GM21723 (cell line): Measurements from ENCODE around the gene SMOC2.
"Not testable (repeated sequence)": the region's sequence is repeated elsewhere in the genome, so short reads cannot be mapped to it uniquely, and the experiment has no call there.

Experiments
- ATAC-seq: cut with Tn5 transposase; IDR thresholded peaks from one replicate; pipeline ENCODE4 v1.9.1; 2021; ENCODE audit warnings: mild to moderate bottlenecking, moderate library complexity; ENCODE audit not compliant: unreplicated experiment

Gene SMOC2

DNA sequence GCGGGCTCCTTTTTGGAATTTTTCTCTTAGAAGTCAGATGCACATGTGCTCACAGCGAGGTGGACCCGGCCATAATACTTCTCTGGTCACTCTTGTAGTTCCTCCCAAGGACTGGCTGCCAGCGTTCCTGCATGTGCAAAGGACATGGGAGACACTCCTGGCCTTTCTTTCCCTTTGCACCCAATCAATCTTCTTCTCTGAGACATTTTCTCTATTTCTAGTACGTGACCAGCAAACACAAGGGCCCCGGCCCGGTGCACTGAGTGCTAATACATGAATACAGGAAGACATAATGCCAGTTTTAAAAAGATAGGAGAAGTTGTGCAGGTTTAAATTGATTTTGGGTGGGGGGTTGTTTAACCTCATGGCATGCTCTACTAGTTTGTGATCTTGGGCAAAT is 233.6 kb downstream of the SMOC2 start:
- ATAC-seq = no peak

DNA sequence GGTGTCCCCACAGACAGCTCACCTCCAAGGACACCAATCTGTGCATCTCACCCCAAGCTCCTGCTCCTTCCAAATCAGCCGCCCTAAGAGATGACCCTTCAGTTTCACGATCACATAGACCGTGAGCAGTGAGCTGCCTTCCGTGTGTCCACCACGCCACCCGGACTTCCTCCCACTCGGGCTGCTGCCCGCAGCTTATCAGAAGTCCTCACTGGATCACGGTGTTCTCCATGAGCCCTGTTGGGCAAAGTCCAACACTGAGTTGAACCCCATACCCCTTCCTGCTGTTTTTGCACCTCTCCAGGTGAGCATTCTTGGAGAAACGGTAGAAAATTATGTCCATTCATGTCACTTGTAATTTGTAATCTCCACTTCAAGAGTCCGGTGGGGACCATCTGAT is 234.4 kb downstream of the SMOC2 start:
- ATAC-seq = no peak

DNA sequence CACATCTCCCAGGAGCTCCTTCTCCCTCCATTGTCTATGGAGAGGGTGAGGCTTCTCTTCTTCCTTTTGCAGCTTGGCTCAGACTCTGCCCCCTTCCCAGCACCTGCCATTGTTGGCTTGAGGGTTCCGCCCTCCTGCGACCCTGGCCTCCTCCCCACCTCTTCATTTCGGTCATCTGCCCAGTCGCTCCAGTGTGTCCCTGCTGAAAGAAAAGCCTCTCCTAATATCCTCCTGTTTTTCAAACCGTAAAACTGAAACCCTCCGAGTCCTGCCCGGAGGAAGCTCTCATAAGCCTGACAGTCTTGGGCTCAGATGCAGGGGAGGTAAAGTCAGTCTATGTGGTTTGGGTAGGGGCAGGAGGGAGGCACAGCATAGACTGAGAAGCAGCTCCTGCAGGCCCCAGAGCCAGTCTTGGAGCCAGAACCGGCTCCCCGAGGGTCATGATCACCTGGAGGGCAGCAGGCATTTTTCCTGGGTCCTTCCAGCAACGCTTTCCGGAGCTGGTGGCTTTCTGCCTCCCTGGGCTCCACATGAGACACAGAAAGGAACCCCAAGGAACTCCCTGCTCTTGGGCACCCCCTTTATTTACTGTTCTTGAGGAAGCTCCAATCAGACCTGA is 235.1 kb downstream of the SMOC2 start:
- no peak for ATAC-seq

DNA sequence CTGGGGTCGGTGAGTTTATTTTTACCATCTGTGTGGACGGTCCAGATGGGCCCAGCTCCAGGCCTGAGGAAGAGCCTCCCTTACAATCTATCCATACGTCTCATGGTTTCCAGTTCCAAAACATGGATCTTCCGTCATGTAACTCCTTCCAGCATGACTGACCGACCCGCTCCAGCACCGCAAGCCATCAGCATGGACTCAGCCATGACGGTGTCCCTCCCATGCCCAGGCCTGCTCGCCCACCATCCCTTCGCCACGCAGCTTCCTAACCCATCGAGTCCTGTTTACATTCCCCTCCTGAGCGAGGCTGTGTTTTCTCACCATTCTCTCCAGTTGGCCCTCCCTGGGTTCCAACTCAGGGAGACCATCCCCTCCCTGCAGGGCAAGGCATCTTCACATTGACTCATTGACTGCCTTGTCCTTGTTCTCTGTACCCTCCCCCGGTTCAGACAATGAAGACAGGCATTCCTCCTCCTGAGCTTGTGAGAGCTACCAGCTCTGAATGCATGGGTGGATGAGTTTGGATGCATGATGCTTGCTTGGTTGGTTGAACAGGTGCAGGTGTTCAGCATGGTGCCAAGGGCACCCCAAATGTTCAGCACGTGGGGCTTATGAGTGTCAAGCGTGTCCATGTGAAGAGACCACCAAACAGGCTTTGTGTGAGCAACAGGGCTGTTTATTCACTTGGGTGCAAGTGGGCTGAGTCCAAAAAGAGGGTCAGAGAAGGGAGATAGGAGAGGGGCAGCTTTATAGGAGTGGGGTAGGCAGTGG is 235.8 kb downstream of the SMOC2 start:
- no peak for ATAC-seq

DNA sequence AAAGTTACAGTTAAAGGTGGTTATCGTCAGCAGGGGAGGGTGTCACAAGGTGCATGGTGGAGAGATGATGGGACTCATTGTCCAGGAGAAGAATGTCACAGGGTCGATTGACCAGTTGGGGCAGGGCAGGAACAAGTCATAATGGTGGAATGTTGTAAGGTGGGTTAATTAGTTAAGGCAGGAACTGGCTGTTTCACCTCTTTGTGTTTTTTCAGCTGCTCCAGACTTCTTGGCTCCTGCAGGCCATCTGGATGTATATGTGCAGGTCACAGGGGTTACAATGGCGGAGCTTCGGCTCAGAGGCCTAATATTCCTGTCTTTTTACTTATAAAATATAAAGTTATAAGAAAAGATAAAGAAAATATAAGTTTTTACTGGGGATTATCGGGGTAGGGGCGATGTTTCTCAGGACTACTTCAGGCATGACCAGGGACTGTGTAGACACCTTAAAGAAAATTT is 236.4 kb downstream of the SMOC2 start:
- ATAC-seq = not testable (repeated sequence)

DNA sequence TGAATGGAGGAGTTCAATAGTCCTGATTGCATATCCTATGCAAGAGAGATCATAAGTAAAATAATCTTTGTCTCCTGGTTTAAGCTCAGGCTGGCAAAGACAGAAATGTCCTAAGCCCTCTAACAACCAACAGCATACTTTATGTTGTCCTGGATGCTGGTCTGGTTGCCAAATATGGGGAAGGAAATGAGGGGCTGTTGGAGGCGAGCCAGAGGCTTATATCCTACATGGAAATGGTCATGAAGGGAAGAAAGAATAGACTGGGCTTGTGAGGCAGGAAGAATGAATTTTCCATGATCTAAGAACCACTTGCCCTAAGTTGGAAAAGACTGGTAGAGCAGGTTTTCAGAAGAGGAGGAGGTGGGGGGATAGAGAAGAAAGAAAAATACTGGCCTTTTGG is 237.1 kb downstream of the SMOC2 start:
- no peak for ATAC-seq

DNA sequence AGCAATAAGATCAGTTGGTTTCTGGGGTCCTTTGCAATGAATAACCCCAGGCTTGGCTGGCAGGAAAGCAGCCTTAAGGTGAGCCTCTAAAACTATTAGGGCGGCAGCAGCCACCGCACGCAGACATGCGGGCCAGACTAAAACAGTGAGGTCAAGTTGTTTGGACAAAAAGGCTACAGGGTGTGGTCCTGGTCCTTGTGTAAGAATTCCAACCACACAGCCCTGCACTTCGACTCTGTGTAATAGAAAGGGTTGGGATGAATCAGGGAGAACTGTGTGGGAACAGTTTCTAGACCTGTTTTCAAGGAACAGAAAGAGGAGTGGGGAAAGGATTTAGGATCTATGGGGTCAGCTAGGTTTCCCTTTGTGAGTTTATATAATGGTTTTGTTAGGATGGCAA is 237.6 kb downstream of the SMOC2 start:
- no peak for ATAC-seq

DNA sequence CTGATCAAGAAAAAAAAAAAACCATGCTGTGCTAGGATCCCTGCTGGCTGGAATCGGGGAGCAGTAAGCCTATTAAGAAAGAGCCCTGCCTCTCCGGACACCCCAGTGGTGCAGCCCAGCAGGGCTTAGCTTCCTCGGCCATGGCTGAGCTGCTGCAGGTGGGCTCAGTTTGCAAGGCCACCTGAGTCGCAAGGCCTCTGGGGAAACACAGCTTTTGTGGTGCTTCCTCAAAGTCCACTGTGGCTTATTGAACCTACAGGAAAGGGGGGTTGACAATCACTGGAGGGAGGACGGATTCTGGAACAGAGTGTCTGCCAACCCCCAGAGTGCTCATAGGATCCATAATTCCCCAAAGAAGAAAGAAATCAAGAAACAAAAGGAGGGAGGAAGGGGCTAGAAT is 240.8 kb downstream of the SMOC2 start:
- ATAC-seq = no peak

DNA sequence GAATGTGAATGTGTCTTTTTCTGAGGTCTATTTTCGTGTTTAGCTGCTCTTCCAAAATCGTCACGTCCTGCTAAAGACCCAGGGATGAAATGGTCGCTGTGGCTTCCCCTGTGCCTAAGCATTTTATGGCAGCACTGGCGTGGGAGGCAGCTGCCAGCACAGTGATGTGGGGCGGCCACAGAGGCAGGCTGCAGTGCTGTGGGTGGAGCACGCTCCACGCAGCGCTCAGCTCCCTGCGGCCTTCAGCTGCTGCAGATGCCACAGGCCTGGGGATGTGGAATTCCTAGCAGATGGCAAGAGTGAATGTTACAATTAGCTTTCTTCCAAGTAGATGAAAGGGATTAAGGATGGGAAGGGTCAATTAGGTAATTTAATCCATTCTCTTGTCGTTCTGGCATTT is 242.6 kb downstream of the SMOC2 start:
- ATAC-seq = no peak

DNA sequence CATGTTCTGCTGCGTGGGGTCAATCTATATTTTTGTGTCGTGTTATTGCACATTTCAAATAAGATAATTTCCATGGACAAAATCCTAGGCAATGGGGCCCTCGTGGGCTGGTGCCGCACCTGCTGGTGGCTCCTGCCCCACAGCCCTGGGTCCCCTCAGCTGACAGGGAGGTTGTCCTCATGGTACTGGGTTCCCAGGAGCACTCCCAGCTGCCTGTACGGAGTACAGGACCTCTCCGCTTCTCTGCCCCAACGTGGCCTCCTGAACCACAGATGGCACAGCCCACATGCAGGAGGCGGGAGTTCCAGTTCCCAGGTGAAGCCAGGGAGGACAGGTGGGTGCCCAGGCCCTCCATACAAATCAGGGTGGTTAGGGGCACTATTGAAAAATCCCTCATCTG is 243.5 kb downstream of the SMOC2 start:
- no peak for ATAC-seq

DNA sequence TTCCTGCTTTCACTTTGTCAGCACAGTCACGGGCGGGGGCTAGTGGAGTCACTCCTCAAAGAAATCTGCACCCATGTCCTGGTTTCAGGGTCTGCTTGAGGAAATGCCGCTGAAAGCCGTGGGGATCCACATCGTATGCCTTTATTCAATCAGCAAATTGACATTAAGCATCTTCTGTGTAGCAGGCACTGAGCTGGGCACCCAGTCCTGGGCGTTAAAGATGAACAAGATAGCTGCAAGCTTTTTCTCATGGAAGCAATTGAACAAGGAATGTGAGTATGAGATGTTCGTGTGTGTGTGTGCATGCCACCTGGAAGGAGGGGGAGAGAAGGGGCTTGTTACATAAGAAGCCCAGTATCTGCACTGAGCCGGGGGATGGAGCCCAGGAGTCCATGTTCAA is 243.9 kb downstream of the SMOC2 start:
- no peak for ATAC-seq

DNA sequence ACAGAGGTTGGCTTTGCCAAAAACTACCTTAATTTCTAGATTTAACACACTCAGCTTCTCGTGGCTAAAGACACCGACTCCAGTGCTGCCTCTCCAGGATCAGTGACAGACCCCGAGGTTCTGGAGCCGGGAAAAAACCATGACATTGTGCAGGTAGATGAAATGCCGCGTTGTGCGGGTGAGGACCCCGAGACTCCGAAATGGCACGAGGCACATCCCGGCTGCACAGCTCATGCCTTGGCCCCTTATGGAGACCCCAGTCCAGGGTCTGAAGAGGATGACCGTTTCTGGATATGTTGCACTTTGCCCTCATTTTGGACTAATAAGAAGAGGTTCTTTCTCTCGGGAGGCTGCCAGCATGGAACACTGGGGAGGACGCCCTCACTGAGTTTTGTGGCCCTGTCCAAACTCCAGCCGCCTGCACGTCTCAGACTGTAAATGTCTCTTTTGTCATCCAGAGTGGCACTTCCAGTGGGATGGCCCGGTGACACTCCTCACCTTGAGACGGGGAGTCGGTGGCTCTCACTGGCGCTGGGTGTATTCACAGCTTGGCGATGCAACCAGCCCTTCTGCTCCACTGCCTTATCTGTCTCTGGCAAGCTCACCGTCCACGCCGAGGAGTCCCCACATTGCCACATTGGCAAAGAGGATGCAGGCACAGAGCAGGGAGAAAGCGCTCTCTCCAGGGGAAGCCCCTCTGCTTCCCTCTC is 245.2 kb downstream of the SMOC2 start:
- no peak for ATAC-seq

DNA sequence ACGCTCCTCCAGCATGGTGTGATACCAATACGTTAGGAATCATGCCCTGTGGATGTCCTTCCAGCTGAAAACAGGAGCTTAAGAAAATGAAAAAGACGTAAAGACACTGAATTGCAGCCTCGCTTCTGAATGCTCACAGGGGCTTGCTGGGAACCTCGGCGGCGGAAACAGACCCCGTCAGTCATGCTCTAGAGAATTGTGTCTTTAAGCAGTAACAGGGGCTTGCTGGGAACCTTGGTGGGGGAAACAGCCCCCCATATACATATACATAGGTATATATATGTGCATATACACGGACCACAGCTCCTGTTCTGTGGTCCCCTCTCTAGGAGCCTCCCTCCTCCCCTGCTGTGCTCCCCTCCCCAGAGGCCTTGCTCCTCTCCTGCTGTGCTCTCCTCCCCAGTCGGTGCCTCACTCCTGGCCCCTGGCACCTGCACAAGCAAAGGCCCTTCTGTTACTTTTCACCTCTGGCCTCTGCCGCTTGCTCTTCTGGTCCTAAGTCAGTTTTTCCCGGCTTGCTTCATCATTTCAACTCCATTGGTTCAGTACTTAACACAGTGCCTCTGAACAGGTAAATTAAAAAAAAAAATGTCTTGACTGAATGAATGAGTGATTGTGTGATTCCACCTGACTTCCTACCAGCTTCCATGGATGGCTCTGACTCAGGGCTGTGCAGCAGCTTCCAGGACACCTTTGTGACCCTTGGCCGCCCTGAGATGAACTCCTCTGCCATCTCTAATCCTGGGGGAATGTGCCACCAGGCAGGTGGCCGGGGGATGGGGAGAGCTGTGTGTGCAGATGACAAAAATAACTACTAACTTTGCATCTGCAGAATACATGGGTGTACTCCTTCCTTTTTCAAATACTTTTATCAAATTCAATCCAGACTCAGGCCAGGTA is 246.1 kb downstream of the SMOC2 start:
- ATAC-seq = no peak

DNA sequence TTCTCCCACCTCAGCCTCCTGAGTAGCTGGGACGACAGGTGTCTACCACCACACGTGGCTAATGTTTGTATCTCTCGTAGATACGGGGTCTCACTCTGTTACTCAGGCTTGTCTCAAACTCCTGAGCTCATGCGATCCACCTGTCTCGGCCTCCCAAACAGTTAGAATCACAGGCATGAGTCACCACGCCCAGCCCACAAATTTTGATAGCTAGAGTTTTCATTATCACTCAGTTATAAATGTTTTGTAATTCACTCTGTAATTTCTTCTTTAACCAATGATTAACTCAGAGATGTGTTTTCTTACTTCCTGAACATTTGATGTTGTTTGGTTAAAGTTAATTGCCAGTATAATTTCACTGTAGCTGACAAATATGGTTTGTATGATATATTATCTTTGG is 249.3 kb downstream of the SMOC2 start:
- ATAC-seq = no peak

DNA sequence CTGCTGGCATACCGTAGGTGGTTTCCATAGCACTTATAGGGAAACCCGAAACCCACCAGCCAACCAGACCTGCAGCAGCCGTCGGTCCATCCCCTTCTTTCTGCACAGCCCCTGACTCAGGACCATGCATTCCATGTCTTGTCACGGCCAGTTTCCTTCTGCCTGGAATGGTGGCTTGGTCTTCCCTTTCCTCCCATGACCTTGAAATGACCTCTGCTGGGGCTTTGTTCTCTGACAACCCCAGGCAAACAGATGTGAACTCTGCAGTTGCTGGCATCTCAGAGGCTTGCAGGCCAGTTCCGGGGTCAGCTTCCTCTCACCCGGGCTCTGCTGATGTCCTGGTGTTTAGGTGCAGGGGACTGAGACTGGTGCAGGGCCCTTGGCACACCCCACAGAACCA is 250.8 kb downstream of the SMOC2 start:
- no peak for ATAC-seq

DNA sequence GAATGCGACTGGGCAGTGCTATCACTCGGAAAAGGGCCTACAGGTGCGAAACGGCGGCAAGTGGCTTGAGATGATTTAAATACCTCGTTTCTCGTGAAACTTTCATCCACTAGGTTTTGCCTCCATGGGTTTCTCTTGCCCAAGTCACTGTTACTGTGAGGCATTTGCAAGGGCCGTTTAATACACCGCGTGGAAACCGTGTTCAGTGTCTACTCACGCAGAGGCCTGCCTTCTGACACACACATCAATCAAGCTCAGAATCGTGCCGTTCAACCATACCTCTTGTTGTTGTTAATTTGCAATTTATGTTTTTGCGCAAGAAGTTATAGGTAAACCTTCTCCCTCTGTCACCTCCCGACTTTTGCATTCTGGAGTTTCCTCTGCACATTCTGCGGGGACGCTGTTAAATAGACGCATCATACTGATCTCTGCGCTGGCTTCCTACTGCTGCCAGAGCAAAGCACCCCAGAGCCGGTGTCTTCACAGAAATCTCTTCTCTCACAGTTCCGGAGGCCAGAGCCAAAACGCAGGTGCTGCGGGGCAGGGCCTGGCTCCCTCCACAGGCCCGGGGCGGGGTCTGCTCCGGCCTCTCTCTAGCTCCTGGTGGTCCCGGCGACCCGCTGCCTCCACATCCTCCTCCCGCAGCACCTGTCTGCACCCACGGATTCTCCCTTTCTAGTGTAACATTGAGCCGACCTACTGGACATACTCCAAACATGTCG is 251.4 kb downstream of the SMOC2 start:
- no peak for ATAC-seq

DNA sequence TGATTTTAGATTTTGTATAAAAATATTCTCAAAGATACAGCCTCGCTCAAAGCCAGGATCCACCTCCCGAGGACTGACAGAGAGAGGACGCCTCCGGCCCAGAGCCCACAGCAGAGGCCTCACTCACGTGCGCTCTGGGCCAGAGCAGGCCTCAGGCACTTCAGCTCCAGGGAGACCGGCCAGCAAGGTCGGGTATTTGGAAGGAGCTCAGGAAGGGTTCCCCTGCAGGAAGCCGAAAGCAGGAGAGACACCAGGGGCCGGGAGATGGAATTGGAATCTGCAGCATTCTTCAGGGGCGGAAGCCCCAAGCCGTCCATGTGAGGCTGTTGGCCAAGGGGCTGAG is 251.9 kb downstream of the SMOC2 start:
- ATAC-seq = not testable (repeated sequence)

DNA sequence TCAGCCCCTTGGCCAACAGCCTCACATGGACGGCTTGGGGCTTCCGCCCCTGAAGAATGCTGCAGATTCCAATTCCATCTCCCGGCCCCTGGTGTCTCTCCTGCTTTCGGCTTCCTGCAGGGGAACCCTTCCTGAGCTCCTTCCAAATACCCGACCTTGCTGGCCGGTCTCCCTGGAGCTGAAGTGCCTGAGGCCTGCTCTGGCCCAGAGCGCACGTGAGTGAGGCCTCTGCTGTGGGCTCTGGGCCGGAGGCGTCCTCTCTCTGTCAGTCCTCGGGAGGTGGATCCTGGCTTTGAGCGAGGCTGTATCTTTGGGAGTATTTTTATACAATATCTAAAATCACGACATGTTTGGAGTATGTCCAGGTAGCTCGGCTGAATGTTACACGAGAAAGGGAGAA is 253.8 kb downstream of the SMOC2 start:
- not testable (repeated sequence) for ATAC-seq

DNA sequence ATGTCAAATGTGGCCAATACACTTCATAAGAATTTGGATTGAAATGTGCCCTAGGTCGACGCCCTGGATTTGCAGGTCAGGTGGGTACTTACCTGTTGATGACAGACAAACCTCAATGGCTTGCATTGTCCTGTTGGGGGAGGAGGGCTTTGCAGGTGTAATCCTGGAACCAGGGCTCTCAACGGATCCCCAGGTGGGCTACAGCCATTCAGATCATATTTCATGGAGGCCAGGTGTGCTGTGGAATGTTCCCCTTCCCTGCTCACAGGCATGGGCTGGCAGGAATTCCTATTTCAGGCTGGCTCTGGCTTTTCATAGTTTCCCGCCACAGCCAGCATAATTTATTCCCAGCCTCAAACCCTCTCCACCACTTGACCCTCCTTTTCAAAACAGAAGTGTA is 254.7 kb downstream of the SMOC2 start:
- no peak for ATAC-seq

DNA sequence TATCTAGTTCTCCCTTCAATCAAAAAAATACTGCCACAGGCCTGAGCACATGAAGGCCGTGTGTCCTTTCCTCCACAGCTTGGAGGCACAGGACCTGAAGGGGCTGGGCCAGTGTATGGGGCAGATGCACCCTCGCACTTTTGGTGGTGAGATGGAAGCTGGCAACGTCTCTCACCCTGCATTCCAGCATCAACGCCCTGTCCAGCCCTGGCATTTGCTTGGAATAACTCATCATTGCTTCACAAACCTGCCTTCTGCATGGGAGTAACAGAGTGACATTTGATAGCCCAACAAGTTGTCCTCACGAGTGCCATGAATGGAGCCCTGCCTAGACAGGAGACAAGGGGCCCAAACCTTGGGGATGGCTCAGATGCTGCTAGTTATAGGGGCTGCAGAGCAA is 257.9 kb downstream of the SMOC2 start:
- ATAC-seq = no peak
